ENCODE results near the gene LRRC56. TPM values are rescaled to one million over a fixed set of nuclear protein-coding genes. Genes with fewer than 3 reads are reported as not detected.

The LRRC56 gene
- total and polyA plus RNA-seq, 2 experiments from 2014 or later, result 2.5 to 4.5 TPM

DNA sequence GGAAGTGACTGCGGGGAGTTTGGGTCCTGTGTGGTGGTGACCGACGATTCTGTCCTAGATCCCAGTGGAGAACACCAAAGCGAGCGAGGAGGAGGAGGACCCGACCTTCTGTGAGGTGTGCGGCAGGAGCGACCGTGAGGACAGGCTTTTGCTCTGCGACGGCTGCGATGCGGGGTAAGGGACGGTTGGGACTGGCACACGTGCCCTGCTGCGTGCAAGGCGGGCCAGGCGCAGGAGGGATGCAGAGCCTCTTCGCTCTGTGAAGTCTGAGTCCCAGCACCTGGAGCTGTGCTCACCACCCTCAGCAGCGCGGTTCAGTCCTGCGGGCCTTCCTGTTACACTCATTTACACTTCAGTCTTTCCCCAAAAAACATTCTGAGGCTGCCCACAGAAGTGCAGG lies 55.2 kb downstream of the LRRC56 start:
- Histone ChIP-seq H3K4me3 (no peak overlapping the region), H3K27ac (no peak overlapping the region), H3K4me1 (ENCODE audit: low read depth) (no peaks in the 10 kb centered on the region), H3K36me3 (peaks cover 42% of the 10 kb centered on the region), H3K9me3 (ENCODE audit: low read depth) (no peaks in the 10 kb centered on the region), H3K27me3 (no peaks in the 10 kb centered on the region)
- TF ChIP-seq, protein P1, sequence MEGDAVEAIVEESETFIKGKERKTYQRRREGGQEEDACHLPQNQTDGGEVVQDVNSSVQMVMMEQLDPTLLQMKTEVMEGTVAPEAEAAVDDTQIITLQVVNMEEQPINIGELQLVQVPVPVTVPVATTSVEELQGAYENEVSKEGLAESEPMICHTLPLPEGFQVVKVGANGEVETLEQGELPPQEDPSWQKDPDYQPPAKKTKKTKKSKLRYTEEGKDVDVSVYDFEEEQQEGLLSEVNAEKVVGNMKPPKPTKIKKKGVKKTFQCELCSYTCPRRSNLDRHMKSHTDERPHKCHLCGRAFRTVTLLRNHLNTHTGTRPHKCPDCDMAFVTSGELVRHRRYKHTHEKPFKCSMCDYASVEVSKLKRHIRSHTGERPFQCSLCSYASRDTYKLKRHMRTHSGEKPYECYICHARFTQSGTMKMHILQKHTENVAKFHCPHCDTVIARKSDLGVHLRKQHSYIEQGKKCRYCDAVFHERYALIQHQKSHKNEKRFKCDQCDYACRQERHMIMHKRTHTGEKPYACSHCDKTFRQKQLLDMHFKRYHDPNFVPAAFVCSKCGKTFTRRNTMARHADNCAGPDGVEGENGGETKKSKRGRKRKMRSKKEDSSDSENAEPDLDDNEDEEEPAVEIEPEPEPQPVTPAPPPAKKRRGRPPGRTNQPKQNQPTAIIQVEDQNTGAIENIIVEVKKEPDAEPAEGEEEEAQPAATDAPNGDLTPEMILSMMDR (IDR thresholded peaks at IDR 0.05; ENCODE audit: low read depth, low read length), result no peak
- no peak for DNase-seq (ENCODE audit: low read depth in 1 of 2, low spot score in 1 of 2)

DNA sequence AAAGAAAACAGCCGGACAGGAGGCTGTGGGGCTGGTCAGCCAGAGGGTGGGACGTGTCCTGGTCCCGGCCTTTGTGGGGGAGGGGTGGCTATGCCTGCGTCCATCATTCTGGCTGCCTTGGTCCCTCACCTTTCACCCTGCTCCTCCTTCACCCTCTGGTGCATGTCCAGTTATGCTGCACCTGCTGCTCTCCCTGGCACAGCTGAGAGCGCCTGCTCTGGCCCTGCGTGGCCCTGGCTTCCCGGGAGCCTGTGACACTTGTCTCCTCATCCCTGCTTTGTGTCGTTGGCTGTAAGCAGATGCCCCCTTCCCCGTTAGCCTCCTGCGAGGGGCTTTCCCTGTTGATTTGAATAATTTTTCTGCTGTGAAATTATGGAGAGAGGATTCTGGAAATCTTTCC lies 55.6 kb downstream of the LRRC56 start:
- Histone ChIP-seq H3K27ac (no peak overlapping the region), H3K9me3 (ENCODE audit: low read depth) (no peaks in the 10 kb centered on the region), H3K27me3 (no peaks in the 10 kb centered on the region), H3K36me3 (peaks cover 45% of the 10 kb centered on the region), H3K4me3 (no peak overlapping the region), H3K4me1 (ENCODE audit: low read depth) (no peaks in the 10 kb centered on the region)
- TF ChIP-seq, protein P1 (IDR thresholded peaks at IDR 0.05; ENCODE audit: low read depth, low read length), result no peak
- DNase-seq (ENCODE audit: low read depth in 1 of 2, low spot score in 1 of 2), result no peak

DNA sequence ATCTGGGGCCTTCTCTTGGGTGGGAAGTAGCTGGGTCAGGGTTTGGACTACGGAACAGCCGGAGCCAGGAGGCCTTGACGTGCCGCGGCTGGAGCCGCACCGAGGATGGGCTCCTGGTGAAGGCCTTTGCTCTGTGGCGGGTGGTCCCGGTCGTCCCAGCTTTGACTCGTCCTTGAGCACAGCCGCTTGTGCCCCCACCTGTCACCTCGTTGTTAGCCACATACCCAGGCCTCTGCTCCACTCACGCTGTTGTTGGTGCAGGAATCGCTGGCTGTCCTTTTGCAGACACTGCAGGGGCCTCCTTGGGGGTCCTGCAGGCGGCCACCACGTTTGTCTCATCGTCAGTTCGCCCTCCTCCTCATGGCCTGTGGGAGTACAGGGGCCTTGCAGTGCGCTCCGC lies 56.0 kb downstream of the LRRC56 start:
- Histone ChIP-seq H3K9me3 (ENCODE audit: low read depth) (no peaks in the 10 kb centered on the region), H3K27ac (no peak overlapping the region), H3K4me1 (ENCODE audit: low read depth) (no peaks in the 10 kb centered on the region), H3K4me3 (no peak overlapping the region), H3K27me3 (no peaks in the 10 kb centered on the region), H3K36me3 (peaks cover 47% of the 10 kb centered on the region)
- TF ChIP-seq, protein P1 (IDR thresholded peaks at IDR 0.05; ENCODE audit: low read depth, low read length), result no peak
- no peak for DNase-seq (ENCODE audit: low read depth in 1 of 2, low spot score in 1 of 2)

DNA sequence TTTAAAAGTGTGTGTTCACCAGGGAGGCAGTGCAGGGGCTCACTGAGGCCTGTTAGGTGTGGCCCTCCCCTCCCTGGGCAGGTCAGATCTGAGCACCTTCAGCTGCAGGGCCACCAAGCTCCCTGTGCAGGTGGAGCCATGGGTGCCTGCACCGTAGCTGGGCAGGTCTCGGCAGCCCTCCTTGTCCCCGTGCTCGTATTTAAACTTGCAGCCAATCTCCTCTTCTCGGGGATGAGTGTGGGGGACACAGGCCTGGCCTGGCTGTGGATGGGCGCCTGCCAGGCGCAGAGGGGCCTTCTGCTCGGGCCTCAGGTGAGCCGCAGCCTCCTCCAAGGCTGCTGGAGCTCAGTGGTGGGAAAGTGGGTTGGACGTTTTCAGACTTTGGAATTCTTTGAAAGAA lies 58.1 kb downstream of the LRRC56 start:
- H3K4me3 ChIP-seq, result no peak overlapping the region
- H3K9me3 ChIP-seq (ENCODE audit: low read depth), result no peaks in the 10 kb centered on the region
- H3K4me1 ChIP-seq (ENCODE audit: low read depth), result no peaks in the 10 kb centered on the region
- no peaks in the 10 kb centered on the region for H3K27me3 ChIP-seq
- no peak for DNase-seq (ENCODE audit: low read depth in 1 of 2, low spot score in 1 of 2)
- TF ChIP-seq, protein P1 (IDR thresholded peaks at IDR 0.05; ENCODE audit: low read depth, low read length), result no peak
- H3K27ac ChIP-seq, result no peak overlapping the region
- H3K36me3 ChIP-seq, result peaks cover 42% of the 10 kb centered on the region

DNA sequence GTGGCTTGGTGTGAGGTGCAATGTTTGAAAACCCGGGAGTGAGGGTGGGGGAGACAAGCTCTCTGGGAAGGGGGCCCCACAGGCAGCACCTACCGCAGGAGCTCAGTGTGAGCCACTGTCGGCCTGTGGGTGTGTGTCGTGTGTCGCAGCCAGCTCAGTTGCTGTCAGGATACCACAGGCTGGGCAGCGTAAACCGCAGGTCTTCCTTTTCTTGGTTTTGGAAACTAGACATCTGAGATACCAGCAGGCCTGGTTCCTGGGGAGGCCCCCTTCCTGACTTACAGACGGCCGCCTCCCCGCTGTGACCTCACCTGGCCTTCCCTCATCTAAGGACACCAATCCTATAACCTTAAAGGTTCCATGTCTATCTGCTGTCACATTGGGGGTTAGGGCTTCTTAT lies 59.0 kb downstream of the LRRC56 start:
- TF ChIP-seq, protein P1 (IDR thresholded peaks at IDR 0.05; ENCODE audit: low read depth, low read length), result no peak
- Histone ChIP-seq H3K27ac (no peak overlapping the region), H3K36me3 (peaks cover 42% of the 10 kb centered on the region), H3K4me1 (ENCODE audit: low read depth) (no peaks in the 10 kb centered on the region), H3K27me3 (no peaks in the 10 kb centered on the region), H3K9me3 (ENCODE audit: low read depth) (no peaks in the 10 kb centered on the region), H3K4me3 (no peak overlapping the region)
- no peak for DNase-seq (ENCODE audit: low read depth in 1 of 2, low spot score in 1 of 2)

All from cardiac muscle cell (in vitro differentiated cells and primary cell).